Mammary epithelial cell (primary cell): ENCODE data around the gene GPR89B.
"Not testable (repeated sequence)": the region's sequence is repeated elsewhere in the genome, so short reads cannot be mapped to it uniquely, and the experiment has no call there.

Source experiments
- EZH2 ChIP-seq: IDR thresholded peaks from 2 replicates; pipeline ENCODE4 v1.6.1; 2012; ENCODE audit warnings: low read length, inconsistent platforms, borderline replicate concordance
- TF ChIP-seq, protein P1 (sequence below), 2 donors: IDR thresholded peaks in 1 of 2; conservative IDR thresholded peaks in 1 of 2; 2 replicates each; pipeline ENCODE4 v1.5.1; 2011 to 2012; ENCODE audit warnings: inconsistent platforms in 2 of 2, low read length in 2 of 2, mild to moderate bottlenecking in 2 of 2, control low read depth in 1 of 2, low read depth in 1 of 2; ENCODE audit not compliant: insufficient read depth in 1 of 2; ENCODE audit errors: extremely low read depth in 1 of 2

DNA sequence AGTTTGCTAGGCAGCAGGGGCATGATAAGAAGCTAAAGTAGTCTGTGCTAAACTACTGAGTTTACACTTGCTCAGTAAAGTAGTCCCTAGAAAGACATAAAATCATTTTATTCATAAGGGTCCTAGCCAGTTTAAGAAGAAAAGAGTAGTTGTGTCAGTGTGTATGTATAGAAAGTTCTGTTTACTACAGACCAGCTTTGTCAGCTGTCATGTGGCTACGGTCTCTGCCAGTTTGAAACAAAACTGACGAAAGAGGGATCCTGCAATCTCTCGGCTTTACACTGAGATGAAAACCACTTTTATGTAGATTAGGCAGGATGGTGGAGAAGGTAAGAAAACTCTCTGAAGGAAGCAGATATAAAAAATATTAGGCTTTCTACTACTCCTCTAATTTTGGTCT, 7.1 kb downstream of the GPR89B start:
- TF ChIP-seq, protein P1, sequence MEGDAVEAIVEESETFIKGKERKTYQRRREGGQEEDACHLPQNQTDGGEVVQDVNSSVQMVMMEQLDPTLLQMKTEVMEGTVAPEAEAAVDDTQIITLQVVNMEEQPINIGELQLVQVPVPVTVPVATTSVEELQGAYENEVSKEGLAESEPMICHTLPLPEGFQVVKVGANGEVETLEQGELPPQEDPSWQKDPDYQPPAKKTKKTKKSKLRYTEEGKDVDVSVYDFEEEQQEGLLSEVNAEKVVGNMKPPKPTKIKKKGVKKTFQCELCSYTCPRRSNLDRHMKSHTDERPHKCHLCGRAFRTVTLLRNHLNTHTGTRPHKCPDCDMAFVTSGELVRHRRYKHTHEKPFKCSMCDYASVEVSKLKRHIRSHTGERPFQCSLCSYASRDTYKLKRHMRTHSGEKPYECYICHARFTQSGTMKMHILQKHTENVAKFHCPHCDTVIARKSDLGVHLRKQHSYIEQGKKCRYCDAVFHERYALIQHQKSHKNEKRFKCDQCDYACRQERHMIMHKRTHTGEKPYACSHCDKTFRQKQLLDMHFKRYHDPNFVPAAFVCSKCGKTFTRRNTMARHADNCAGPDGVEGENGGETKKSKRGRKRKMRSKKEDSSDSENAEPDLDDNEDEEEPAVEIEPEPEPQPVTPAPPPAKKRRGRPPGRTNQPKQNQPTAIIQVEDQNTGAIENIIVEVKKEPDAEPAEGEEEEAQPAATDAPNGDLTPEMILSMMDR (conservative IDR thresholded peaks at IDR 0.05 in 1 of 2, IDR thresholded peaks at IDR 0.05 in 1 of 2; ENCODE audit: extremely low read depth in 1 of 2, insufficient read depth in 1 of 2, low read depth in 1 of 2, low read length in 2 of 2): not testable (repeated sequence)
- not testable (repeated sequence) for TF ChIP-seq EZH2
